HG03575 (cell line): ENCODE results near the gene LMO2.
"Not testable (repeated sequence)": the region's sequence is repeated elsewhere in the genome, so short reads cannot be mapped to it uniquely, and the experiment has no call there.

Experiments
- ATAC-seq: cut with Tn5 transposase; IDR thresholded peaks from one replicate; pipeline ENCODE4 v1.9.1; 2021; ENCODE audit not compliant: unreplicated experiment, insufficient number of reproducible peaks, low FRiP score; ENCODE audit errors: extremely low read depth

The LMO2 gene

GRCh38 chr11:33891714-33892327, at the start of gene LMO2:
Gene LMO2, minus strand, starts transcription at chr11:33892076. Its CDS starts 22,360 bp downstream, at chr11:33869716.
- ATAC-seq, result no peak

DNA sequence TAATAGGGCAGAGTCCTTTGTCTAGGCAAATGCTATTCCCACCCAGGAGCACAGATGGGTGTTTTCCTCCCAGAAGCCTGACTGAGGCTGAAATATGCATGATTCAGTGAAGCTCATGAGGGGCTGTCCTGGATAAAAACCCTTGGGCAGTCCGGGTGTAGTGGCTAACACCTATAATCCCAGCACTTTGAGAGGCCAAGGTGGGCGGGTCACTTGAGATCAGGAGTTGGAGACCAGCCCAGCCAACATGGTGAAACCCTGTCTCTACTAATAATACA, 48.6 kb upstream of the LMO2 start:
- no peak for ATAC-seq

DNA sequence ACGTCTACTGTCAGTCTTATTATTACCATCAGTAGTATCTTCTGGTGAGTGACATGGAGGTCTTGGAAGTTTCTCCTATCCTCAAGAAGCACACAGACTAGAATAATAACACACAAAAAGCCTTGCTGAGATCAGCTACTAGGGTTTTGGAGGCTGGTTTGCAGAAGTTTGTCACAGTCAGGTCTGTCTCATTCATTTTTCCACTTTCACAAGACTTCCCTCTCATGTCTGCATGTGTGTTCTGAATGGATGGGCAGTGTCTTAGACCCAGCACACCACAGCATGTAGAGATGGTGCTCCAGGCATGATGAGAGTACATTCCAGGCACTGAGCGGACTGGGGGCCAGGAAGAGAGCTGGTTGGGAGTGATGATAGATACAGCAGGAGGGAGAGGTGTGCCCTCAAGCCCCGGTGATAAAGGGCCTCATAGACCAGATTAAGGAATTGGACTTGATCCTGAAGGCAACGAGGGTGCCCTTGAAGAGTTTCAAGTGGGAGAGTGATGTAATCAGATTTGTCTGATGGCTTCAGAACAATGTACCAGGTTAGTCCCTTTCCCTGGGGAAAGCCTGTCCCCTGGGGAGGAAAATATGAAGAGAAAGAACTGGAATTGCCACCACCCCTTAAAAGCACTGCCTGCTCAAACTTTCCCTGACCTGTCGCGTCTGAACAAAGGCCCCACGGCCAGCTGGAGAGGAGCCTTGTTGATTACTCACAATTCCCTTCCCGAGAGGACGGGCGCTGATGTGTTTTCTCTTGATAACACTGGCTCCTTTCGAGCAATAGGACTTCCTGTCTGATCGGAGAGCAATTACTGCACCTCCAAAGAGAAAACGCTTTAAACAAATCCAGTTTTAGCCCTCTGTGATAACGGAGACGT, 45.1 kb upstream of the LMO2 start:
- ATAC-seq, result no peak

DNA sequence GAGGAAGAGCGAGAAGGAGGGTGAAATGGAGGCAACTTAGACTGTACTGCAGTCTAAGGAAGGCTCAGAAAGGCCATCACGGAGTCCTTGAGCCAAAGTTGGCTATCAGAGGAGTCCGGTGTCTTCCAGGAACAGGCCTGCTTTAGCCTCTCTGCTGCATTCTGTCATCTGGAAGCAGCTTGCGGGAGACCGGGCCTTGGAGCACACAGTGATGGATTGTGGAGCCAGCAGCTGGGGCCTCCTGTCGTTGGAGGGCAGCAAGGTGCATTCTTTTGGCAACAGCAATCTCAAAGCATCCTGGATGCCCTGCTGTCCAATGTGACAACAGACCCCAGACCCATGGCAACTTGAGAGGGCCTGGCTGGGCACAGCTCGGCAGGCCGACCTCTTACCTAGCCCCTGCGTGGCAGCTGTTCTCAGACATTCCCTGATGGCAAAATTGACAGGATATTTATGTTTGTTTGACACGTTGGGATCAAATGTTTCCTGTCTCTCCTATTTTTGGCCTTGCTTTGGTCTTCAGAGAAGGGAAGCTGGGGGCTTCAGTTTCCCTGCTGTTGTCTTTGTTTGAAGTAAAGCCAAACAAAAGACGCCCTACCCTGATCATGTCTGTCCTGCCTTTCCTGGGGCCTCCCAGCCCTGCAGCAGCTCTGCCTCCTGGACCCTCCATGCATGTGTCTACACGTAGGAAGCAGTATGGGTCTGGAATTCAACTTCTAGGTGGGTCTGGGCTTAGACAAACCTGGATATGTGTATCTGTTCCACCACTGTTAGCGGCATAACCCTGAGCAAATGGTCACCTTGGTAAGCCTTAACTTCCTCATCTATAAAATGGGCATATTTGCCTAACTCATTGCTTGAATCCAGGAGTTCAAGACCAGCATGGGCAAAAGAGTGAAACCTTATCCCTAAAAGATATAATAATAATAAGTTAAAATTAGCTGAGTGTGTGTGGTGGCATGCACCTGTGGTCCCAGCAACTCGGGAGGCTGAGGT, 43.9 kb upstream of the LMO2 start:
- ATAC-seq, result no peak

- no peak for ATAC-seq
These were observed 43.1 kb upstream of the LMO2 start for GRCh38 chr11:33935005-33935404.

DNA sequence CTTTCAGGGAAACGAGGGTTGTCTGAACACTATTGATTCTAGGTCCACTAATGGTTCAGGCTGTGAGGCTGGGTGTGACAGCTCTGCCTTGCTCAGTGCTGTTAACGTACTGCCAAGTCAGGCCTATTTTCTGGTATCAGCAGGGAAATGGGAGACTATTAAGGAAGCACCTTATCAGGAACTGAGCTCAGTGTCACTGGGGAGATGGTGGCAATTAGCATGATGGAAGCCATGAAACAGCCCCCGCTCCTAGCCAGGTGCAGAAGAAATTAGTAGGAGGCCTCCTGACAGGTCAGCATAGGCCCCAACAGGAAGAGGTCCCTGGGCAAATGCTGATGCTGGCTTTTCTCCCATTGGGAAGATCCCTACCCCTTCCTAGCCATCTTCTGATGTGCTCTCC, 42.6 kb upstream of the LMO2 start:
- no peak for ATAC-seq

GRCh38 chr11:33933602-33934001, 41.7 kb upstream of the LMO2 start:
- no peak for ATAC-seq

- ATAC-seq, result no peak
These were observed 40.8 kb upstream of the LMO2 start for GRCh38 chr11:33932721-33933120.

DNA sequence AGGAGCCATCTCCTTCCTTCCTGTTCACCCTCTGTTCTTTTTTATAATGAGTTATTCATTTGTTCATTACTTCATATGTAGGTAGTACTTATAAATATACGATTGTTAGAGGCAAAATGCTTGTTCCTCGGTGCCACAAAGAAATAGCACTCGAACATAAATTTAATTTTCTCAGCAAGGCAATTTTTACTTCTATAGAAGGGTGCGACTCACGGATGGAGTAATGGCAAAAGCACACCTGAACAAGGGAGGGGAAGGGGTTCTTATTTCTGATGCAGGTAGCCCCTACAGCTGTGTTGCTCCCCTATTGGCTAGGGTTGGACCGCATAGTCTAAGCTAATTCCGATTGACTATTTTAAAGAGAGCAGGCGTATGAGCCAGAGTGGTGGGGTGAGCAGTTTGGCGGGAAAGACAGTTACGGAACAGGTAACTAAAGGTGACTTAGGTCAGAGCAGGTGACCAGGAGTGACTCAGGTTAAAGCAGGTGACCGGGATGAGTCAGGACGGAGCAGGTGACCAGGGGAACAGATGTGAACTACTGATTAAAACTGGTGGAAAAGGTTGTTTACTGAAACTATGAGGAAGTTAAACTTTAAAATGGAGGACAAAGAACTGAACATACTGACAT, 40.0 kb upstream of the LMO2 start:
- not testable (repeated sequence) for ATAC-seq

DNA sequence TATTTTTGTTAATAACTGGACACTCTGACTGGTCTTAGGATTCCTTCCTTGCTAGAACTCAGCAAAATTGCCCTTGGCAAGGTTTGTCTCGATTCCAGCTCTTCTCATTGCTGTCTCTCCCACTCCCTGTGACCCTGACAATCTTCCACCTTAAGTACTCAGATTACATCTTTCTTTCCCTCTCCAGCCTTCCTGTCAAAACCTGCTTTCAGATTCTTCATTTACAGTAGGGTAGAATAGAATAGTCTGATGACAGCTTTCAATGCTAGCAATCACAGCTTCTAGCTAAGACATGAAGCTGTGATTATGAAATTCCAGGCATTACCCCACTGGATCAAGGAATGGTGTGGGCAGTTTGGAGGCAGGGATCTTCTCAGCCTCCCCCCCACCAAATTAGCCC, 39.2 kb upstream of the LMO2 start:
- ATAC-seq, result no peak

- ATAC-seq, result no peak
These were observed 38.6 kb upstream of the LMO2 start for GRCh38 chr11:33930317-33931021.

GRCh38 chr11:33928564-33928963, 36.7 kb upstream of the LMO2 start:
- ATAC-seq, result no peak

DNA sequence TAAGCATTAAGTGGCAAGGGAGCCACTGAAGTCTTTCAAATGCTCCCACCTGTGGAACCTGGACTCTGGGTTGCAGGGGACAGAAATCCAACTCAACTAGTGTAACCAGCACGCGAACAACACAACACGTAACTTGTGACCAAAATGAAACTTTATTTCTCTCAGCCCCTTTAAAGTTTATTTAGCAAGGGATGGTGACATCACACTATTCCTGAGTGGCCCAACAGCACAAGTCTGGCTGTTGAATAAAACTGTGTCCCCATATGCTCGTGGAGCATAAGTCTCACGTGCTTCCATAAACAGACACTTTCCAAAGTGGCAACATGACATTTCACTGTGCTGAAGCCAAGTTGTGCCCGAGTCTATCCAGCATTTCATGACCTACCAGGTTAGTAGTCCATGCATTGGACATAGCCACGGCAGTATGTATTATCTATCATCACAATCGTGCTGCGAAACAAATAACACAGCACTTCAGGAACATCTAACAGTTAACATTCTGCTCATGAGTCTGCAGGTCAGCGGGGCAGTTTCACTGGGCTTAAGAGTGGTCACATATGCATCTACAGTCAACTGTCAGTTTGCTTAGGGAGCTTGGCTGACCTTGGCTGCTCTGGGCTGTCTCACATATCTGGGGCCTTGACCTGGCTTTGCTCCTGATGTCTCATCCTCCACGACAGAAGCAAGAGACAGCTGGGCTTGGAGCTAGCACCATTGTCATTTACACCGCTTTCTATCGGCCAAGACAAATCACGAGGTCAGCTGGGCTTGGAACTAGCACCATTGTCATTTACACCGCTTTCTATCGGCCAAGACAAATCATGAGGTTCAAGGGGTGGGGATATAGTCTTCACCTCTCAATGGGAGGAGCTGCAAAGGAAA, 35.0 kb upstream of the LMO2 start:
- no peak for ATAC-seq

DNA sequence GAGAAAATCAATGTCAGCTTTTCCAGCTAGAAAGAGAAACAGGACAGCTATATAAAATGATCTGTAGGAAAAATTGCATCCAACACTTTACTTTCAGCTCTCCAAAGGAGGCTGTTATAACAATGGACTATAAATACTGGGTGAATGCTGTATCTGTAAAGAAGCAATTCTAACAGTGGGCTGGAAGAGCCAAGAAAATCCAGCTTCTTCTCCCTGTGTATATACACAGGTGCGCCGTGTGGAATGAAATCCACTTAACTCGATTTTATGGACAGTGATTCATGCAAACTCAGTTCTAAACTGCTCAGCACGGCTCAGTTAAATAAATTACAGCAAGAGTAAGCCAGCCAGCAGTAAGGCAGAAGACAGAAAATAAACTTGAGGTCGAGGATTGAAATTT, 32.5 kb upstream of the LMO2 start:
- ATAC-seq, result no peak

- ATAC-seq, result no peak
These were observed 31.8 kb upstream of the LMO2 start for GRCh38 chr11:33923626-33924025.

DNA sequence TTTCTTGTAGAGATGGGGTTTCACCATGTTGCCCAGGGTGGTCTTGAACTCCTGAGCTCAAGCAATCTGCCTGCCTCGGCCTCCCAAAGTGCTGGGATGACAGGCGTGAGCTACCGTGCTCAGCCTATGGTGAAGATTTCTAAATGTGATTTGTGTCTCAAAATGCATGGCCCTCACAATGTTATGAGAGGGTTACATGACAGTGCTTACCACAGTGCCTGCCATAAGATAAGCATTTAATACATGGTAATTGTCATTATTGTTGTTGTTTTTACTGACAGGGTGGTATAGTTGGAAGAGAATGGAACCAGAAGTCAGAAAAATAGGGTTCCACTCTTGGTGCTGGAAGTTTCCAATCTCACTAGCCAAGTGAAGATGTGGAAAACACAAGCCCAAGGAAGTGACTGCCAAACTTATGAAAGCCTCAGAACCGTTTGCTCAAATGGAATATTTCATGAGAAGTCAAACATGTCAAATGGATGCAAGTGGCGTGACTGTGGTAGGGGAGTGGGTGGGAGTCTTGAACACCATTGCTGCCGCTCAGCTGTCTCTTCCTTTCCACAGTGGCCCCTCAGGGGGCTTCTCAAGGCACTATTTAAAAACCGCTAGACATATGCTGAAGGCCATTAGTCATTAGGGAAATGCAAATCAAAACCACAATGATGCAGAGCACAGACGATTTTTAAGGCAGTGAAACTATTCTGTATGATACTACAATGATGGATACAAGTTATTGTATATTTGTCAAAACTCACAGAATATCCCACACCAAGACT, 29.1 kb upstream of the LMO2 start:
- ATAC-seq, result peak; percentile 76

- no peak for ATAC-seq
These were observed 27.8 kb upstream of the LMO2 start for GRCh38 chr11:33919645-33920044.
